Memory B cell (primary cell): ENCODE measurements around the gene SMARCAD1.
"Not testable (repeated sequence)": the region's sequence is repeated elsewhere in the genome, so short reads cannot be mapped to it uniquely, and the experiment has no call there.

Source experiments
- ATAC-seq: fragments of 150-1000 bp; cut with Tn5 transposase; 2 replicates; pipeline ENCODE4 v1.10.0; 2021; ENCODE audit warnings: low read depth, mild to moderate bottlenecking, moderate library complexity
- DNase-seq, 2 donors: peaks; one replicate each; pipeline ENCODE4 v3.0.0; 2022; ENCODE audit warnings: low spot score in 2 of 2
- H3K27ac Mint-ChIP-seq: one replicate; pipeline ENCODE4 v1.8.0; 2022; ENCODE audit warnings: mild to moderate bottlenecking, moderate library complexity, mixed read lengths
- H3K27me3 Mint-ChIP-seq: one replicate; pipeline ENCODE4 v1.8.0; 2022; ENCODE audit warnings: mixed read lengths
- H3K36me3 Mint-ChIP-seq: one replicate; pipeline ENCODE4 v1.8.0; 2022; ENCODE audit warnings: mild to moderate bottlenecking, mixed read lengths
- H3K4me1 Mint-ChIP-seq: one replicate; pipeline ENCODE4 v1.8.0; 2022; ENCODE audit warnings: mixed read lengths
- H3K4me3 Mint-ChIP-seq: one replicate; pipeline ENCODE4 v1.8.0; 2022; ENCODE audit warnings: mild to moderate bottlenecking, moderate library complexity, mixed read lengths
- H3K9me3 Mint-ChIP-seq: one replicate; pipeline ENCODE4 v1.8.0; 2022; ENCODE audit warnings: mixed read lengths

Gene SMARCAD1

GRCh38 chr4:94333866-94334265 is 126.2 kb downstream of the SMARCAD1 start:
- Mint-ChIP-seq H3K27ac (no peak overlapping the region), H3K4me3 (no peak overlapping the region), H3K36me3 (no peaks in the 10 kb centered on the region), H3K27me3 (peaks cover 4% of the 10 kb centered on the region), H3K9me3 (no peaks in the 10 kb centered on the region), H3K4me1 (peaks cover 3% of the 10 kb centered on the region)
- no peak for ATAC-seq
- DNase-seq, result no peak

- no peak overlapping the region for H3K4me3 Mint-ChIP-seq
- no peak overlapping the region for H3K27ac Mint-ChIP-seq
- H3K36me3 Mint-ChIP-seq, result no peaks in the 10 kb centered on the region
- peaks cover 3% of the 10 kb centered on the region for H3K27me3 Mint-ChIP-seq
- ATAC-seq (no peak), DNase-seq (no peak)
- peaks cover 8% of the 10 kb centered on the region for H3K4me1 Mint-ChIP-seq
- H3K9me3 Mint-ChIP-seq, result no peaks in the 10 kb centered on the region
Measured at GRCh38 chr4:94334476-94334875, 126.8 kb downstream of the SMARCAD1 start.

- Mint-ChIP-seq H3K27me3 (peaks cover under 1% of the 10 kb centered on the region), H3K4me1 (peaks cover 12% of the 10 kb centered on the region), H3K36me3 (no peaks in the 10 kb centered on the region), H3K4me3 (no peak overlapping the region), H3K27ac (no peak overlapping the region), H3K9me3 (no peaks in the 10 kb centered on the region)
- no peak for ATAC-seq
- DNase-seq, result no peak
Measured at GRCh38 chr4:94334962-94335361, 127.3 kb downstream of the SMARCAD1 start.

- H3K4me1 Mint-ChIP-seq, result peaks cover 12% of the 10 kb centered on the region
- no peaks in the 10 kb centered on the region for H3K27me3 Mint-ChIP-seq
- no peaks in the 10 kb centered on the region for H3K36me3 Mint-ChIP-seq
- DNase-seq (no peak), ATAC-seq (no peak)
- H3K27ac Mint-ChIP-seq, result no peak overlapping the region
- no peak overlapping the region for H3K4me3 Mint-ChIP-seq
- H3K9me3 Mint-ChIP-seq, result no peaks in the 10 kb centered on the region
Measured at GRCh38 chr4:94336303-94336702, 128.6 kb downstream of the SMARCAD1 start.

- peaks cover 12% of the 10 kb centered on the region for H3K4me1 Mint-ChIP-seq
- not testable (repeated sequence) for H3K4me3 Mint-ChIP-seq, H3K27me3 Mint-ChIP-seq, H3K27ac Mint-ChIP-seq, ATAC-seq, DNase-seq, H3K9me3 Mint-ChIP-seq, H3K36me3 Mint-ChIP-seq
Measured at GRCh38 chr4:94336791-94337190, 129.1 kb downstream of the SMARCAD1 start.

GRCh38 chr4:94338681-94339351 is 131.2 kb downstream of the SMARCAD1 start:
- Mint-ChIP-seq H3K4me3 (peak overlapping the region; percentile 15), H3K27ac (no peak overlapping the region), H3K4me1 (peaks cover 17% of the 10 kb centered on the region), H3K27me3 (peaks cover 1% of the 10 kb centered on the region), H3K9me3 (no peaks in the 10 kb centered on the region), H3K36me3 (no peaks in the 10 kb centered on the region)
- ATAC-seq, result no peak
- DNase-seq, result no peak

GRCh38 chr4:94339779-94340178 is 132.1 kb downstream of the SMARCAD1 start:
- Mint-ChIP-seq H3K27ac (no peak overlapping the region), H3K27me3 (peaks cover 1% of the 10 kb centered on the region), H3K4me1 (peaks cover 17% of the 10 kb centered on the region), H3K36me3 (no peaks in the 10 kb centered on the region), H3K9me3 (no peaks in the 10 kb centered on the region), H3K4me3 (peak overlapping the region; percentile 65)
- DNase-seq, result no peak
- ATAC-seq, result peak; percentile 38
